A549 (cell line): ENCODE data around the gene ZNF616. TPM values are rescaled to one million over a fixed set of nuclear protein-coding genes. Genes with fewer than 3 reads are reported as not detected.

Experiments
- ATAC-seq, 2 experiments: fragments of 200-7000 bp in 1 of 2; fragments of >200 bp in 1 of 2; cut with Nextera tagmentation in 1 of 2; cut with Tn5 transposase in 1 of 2; 3 replicates each; pipeline versions ENCODE4 v1.8.0 to v1.9.1; 2018 to 2020; ENCODE audit warnings: mild to moderate bottlenecking in 1 of 2, moderate library complexity in 1 of 2
- CTCF ChIA-PET: fragments of 300-600 bp; sonication (Branson Sonifier 250); formaldehyde crosslinking; extraction: SDS; loops from one replicate; lab custom pipeline; 2021; ENCODE audit warnings: antibody characterized with exemption, inconsistent platforms; lab: Yijun Ruan, JAX
- POLR2A ChIA-PET: fragments of 350-600 bp; formaldehyde crosslinking; extraction: SDS; loops from one replicate; lab custom pipeline; 2021; ENCODE audit warnings: antibody characterized with exemption, inconsistent platforms; lab: Yijun Ruan, JAX
- DNase-seq, 2 experiments: peaks; one replicate each; pipeline versions ENCODE4 v3.0.0 to v3.0.0-alpha.2; 2011 to 2016; ENCODE audit warnings: low read depth in 1 of 2, low spot score in 1 of 2
- FAIRE-seq: peaks from 2 replicates; lab custom pipeline; 2011; peaks lifted over from hg19 to GRCh38; lab: Jason Lieb, UNC
- H3K27ac ChIP-seq, 2 experiments: fragments of >200 bp; sonication (Bioruptor Twin); formaldehyde crosslinking; 3 replicates each; pipeline ENCODE4 v1.5.1; 2016 to 2017
- H3K4me1 ChIP-seq: fragments of >200 bp; sonication (Bioruptor Twin); formaldehyde crosslinking; 3 replicates; pipeline ENCODE4 v1.6.1; 2016
- H3K4me2 ChIP-seq: fragments of >200 bp; sonication (Bioruptor Twin); formaldehyde crosslinking; 3 replicates; pipeline ENCODE4 v1.6.1; 2016
- H3K4me3 ChIP-seq: fragments of >200 bp; sonication (Bioruptor Twin); formaldehyde crosslinking; 3 replicates; pipeline ENCODE4 v1.5.1; 2016
- H3K9me3 ChIP-seq: fragments of >200 bp; sonication (Bioruptor Twin); formaldehyde crosslinking; 3 replicates; pipeline ENCODE4 v1.6.1; 2016
- BCL3 ChIP-seq: fragments of >200 bp; sonication (Bioruptor Twin); formaldehyde crosslinking; IDR thresholded peaks from 3 replicates; pipeline ENCODE4 v1.6.1; 2016
- BHLHE40 ChIP-seq: IDR thresholded peaks from 2 replicates; pipeline ENCODE4 v1.6.1; 2012; ENCODE audit warnings: low read depth, low read length, inconsistent platforms
- CHD4 ChIP-seq: fragments of 200-600 bp; sonication (generic); IDR thresholded peaks from 2 replicates; pipeline ENCODE4 v1.6.1; 2016; ENCODE audit warnings: antibody characterized with exemption, mild to moderate bottlenecking, borderline replicate concordance
- ESRRA ChIP-seq: fragments of 150-350 bp; IDR thresholded peaks from 2 replicates; pipeline ENCODE4 v1.6.1; 2014; ENCODE audit warnings: mild to moderate bottlenecking, low read length, borderline replicate concordance
- FOSB ChIP-seq: fragments of 250-450 bp; sonication (Bioruptor Pico); IDR thresholded peaks from 2 replicates; pipeline ENCODE4 v1.5.0; 2020; ENCODE audit warnings: mild to moderate bottlenecking, moderate library complexity
- GATA3 ChIP-seq: IDR thresholded peaks from 2 replicates; pipeline ENCODE4 v1.6.1; 2012; ENCODE audit warnings: borderline replicate concordance
- HES2 ChIP-seq: fragments of >200 bp; sonication (Bioruptor Twin); formaldehyde crosslinking; IDR thresholded peaks from 2 replicates; pipeline ENCODE4 v1.6.1; 2016
- HOXB5 ChIP-seq: fragments of 250-450 bp; sonication (Bioruptor Pico); IDR thresholded peaks from 2 replicates; pipeline ENCODE4 v1.5.0; 2020; ENCODE audit warnings: mild to moderate bottlenecking, moderate library complexity
- JUNB ChIP-seq: fragments of >200 bp; sonication (Bioruptor Twin); formaldehyde crosslinking; IDR thresholded peaks from 2 replicates; pipeline ENCODE4 v1.6.1; 2016
- MAZ ChIP-seq: fragments of 150-350 bp; IDR thresholded peaks from 2 replicates; pipeline ENCODE4 v1.6.1; 2014; ENCODE audit warnings: antibody characterized with exemption, low read depth, low read length, borderline replicate concordance
- MYC ChIP-seq: IDR thresholded peaks from 2 replicates; pipeline ENCODE4 v1.6.1; 2012; ENCODE audit warnings: mild to moderate bottlenecking, inconsistent platforms, low read length, improper control_type of control experiment, borderline replicate concordance
- NFE2L2 ChIP-seq: fragments of 150-350 bp; conservative IDR thresholded peaks from 2 replicates; pipeline ENCODE4 v1.6.1; 2014; ENCODE audit warnings: low read length
- NPAS2 ChIP-seq: fragments of 250-450 bp; sonication (Bioruptor Pico); IDR thresholded peaks from 2 replicates; pipeline ENCODE4 v1.8.0; 2022; ENCODE audit warnings: mild to moderate bottlenecking, moderate library complexity, borderline replicate concordance
- PHF8 ChIP-seq: fragments of 200-600 bp; sonication (generic); IDR thresholded peaks from 2 replicates; pipeline ENCODE4 v1.6.1; 2016; ENCODE audit warnings: low read depth, mild to moderate bottlenecking, antibody characterized with exemption, moderate library complexity, borderline replicate concordance
- RAD21 ChIP-seq, 2 experiments: fragments of >200 bp in 1 of 2; sonication (Bioruptor Twin) in 1 of 2; formaldehyde crosslinking in 1 of 2; IDR thresholded peaks in 1 of 2; conservative IDR thresholded peaks in 1 of 2; 2 replicates in 1 of 2; 3 replicates in 1 of 2; pipeline ENCODE4 v1.6.1; 2012 to 2018; ENCODE audit warnings: inconsistent platforms in 1 of 2
- RARB ChIP-seq: fragments of 250-450 bp; sonication (Bioruptor Pico); IDR thresholded peaks from 2 replicates; pipeline ENCODE4 v1.8.0; 2021; ENCODE audit warnings: mild to moderate bottlenecking, moderate library complexity
- RFX5 ChIP-seq: fragments of 450-650 bp; IDR thresholded peaks from 2 replicates; pipeline ENCODE4 v1.7.1; 2014; ENCODE audit warnings: antibody characterized with exemption, mild to moderate bottlenecking, moderate library complexity
- RNF2 ChIP-seq: fragments of 200-600 bp; sonication (generic); IDR thresholded peaks from 2 replicates; pipeline ENCODE4 v1.6.1; 2016; ENCODE audit warnings: low read depth, mild to moderate bottlenecking, antibody characterized with exemption, moderate library complexity, borderline replicate concordance
- TFCP2L1 ChIP-seq: fragments of 250-450 bp; sonication (Bioruptor Pico); IDR thresholded peaks from 2 replicates; pipeline ENCODE4 v1.5.0; 2021; ENCODE audit warnings: mild to moderate bottlenecking
- TP53 ChIP-seq: fragments of 250-450 bp; sonication (Bioruptor Pico); IDR thresholded peaks from 2 replicates; pipeline ENCODE4 v1.5.0; 2021; ENCODE audit warnings: mild to moderate bottlenecking, moderate library complexity
- ZC3H11A ChIP-seq: fragments of 450-650 bp; IDR thresholded peaks from 2 replicates; pipeline ENCODE4 v1.6.1; 2014; ENCODE audit warnings: antibody characterized with exemption, mild to moderate bottlenecking
- ZFP36 ChIP-seq: fragments of 450-650 bp; IDR thresholded peaks from 2 replicates; pipeline ENCODE4 v1.6.1; 2014; ENCODE audit warnings: borderline replicate concordance; ENCODE audit not compliant: partially characterized antibody
- ZNF302 ChIP-seq: fragments of 250-450 bp; sonication (Bioruptor Pico); IDR thresholded peaks from 2 replicates; pipeline ENCODE4 v1.9.0; 2021; ENCODE audit warnings: inconsistent platforms, mild to moderate bottlenecking, moderate library complexity
- ZSCAN20 ChIP-seq: fragments of 250-450 bp; sonication (Bioruptor Pico); IDR thresholded peaks from 2 replicates; pipeline ENCODE4 v1.8.0; 2022; ENCODE audit warnings: mild to moderate bottlenecking, moderate library complexity
- WGBS: methylation state at CpG from one replicate; pipeline ENCODE4 v1.1.6; 2017; ENCODE audit errors: missing lambda C conversion rate; 5-methylcytosine and 5-hydroxymethylcytosine counted together
- polyA plus RNA-seq, 4 experiments: library from polyadenylated mRNA; depleted of rRNA in 3 of 4; stranded (reverse); fragments of >200 nt; fragmentation: RNase III in 1 of 4; extraction: RNeasy Plus Mini Kit Qiagen cat#74134 plus additional on column Dnase treatment in 1 of 4; gene quantifications; 2 replicates in 3 of 4; 3 replicates in 1 of 4; pipeline ENCODE4 v1.2.3, GENCODE V29; 2011 to 2017
- TF ChIP-seq, protein P1 (sequence below): fragments of >200 bp; sonication (Bioruptor Twin); formaldehyde crosslinking; IDR thresholded peaks from 3 replicates; pipeline ENCODE4 v1.5.1; 2016
- TF ChIP-seq, protein P2 (sequence below): IDR thresholded peaks from 2 replicates; pipeline ENCODE4 v1.6.1; 2012; ENCODE audit warnings: low read depth, borderline replicate concordance
- TF ChIP-seq, protein P3 (sequence below): fragments of 150-350 bp; IDR thresholded peaks from 2 replicates; pipeline ENCODE4 v1.6.1; 2014; ENCODE audit warnings: low read depth, mild to moderate bottlenecking, low read length

Gene ZNF616
- polyA plus RNA-seq, 2 of the 4 experiments (the other 2 are of a cell fraction): 0.90 to 1.8 TPM

- Histone ChIP-seq H3K4me1 (no peaks in the 10 kb centered on the region), H3K4me3 (no peak overlapping the region), H3K9me3 (peaks cover 79% of the 10 kb centered on the region), H3K27ac (no peak overlapping the region), H3K4me2 (no peak overlapping the region)
- 89% methylated on average over 1 of the region's 1 CpG for WGBS
- TF ChIP-seq, protein P1, sequence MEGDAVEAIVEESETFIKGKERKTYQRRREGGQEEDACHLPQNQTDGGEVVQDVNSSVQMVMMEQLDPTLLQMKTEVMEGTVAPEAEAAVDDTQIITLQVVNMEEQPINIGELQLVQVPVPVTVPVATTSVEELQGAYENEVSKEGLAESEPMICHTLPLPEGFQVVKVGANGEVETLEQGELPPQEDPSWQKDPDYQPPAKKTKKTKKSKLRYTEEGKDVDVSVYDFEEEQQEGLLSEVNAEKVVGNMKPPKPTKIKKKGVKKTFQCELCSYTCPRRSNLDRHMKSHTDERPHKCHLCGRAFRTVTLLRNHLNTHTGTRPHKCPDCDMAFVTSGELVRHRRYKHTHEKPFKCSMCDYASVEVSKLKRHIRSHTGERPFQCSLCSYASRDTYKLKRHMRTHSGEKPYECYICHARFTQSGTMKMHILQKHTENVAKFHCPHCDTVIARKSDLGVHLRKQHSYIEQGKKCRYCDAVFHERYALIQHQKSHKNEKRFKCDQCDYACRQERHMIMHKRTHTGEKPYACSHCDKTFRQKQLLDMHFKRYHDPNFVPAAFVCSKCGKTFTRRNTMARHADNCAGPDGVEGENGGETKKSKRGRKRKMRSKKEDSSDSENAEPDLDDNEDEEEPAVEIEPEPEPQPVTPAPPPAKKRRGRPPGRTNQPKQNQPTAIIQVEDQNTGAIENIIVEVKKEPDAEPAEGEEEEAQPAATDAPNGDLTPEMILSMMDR: no peak
- TF ChIP-seq, protein P2, sequence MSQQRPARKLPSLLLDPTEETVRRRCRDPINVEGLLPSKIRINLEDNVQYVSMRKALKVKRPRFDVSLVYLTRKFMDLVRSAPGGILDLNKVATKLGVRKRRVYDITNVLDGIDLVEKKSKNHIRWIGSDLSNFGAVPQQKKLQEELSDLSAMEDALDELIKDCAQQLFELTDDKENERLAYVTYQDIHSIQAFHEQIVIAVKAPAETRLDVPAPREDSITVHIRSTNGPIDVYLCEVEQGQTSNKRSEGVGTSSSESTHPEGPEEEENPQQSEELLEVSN: no peak
- TF ChIP-seq BCL3 (no peak), FOSB (no peak), ZNF302 (CRISPR knock-in tag) (no peak), RAD21 (conservative IDR thresholded peaks at IDR 0.05 in 1 of 2, IDR thresholded peaks at IDR 0.05 in 1 of 2) (no peak), RFX5 (no peak), ZFP36 (no peak), NPAS2 (no peak), BHLHE40 (no peak), ZC3H11A (no peak), HES2 (no peak), TFCP2L1 (no peak), RARB (no peak), HOXB5 (CRISPR knock-in tag) (no peak), PHF8 (no peak)
- TF ChIP-seq, protein P3, sequence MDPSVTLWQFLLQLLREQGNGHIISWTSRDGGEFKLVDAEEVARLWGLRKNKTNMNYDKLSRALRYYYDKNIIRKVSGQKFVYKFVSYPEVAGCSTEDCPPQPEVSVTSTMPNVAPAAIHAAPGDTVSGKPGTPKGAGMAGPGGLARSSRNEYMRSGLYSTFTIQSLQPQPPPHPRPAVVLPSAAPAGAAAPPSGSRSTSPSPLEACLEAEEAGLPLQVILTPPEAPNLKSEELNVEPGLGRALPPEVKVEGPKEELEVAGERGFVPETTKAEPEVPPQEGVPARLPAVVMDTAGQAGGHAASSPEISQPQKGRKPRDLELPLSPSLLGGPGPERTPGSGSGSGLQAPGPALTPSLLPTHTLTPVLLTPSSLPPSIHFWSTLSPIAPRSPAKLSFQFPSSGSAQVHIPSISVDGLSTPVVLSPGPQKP: no peak
- DNase-seq (no peak), ATAC-seq (no peak), FAIRE-seq (no peak)
- POLR2A ChIA-PET: no interaction called here
- CTCF ChIA-PET: interaction anchor here (1.1 kb wide), 1 partner anchor 10 kb away, joined by 4 read pairs; no protein-coding TSS in a partner anchor
Measured at GRCh38 chr19:52172347-52172746, 32.6 kb upstream of the ZNF616 start.

DNA sequence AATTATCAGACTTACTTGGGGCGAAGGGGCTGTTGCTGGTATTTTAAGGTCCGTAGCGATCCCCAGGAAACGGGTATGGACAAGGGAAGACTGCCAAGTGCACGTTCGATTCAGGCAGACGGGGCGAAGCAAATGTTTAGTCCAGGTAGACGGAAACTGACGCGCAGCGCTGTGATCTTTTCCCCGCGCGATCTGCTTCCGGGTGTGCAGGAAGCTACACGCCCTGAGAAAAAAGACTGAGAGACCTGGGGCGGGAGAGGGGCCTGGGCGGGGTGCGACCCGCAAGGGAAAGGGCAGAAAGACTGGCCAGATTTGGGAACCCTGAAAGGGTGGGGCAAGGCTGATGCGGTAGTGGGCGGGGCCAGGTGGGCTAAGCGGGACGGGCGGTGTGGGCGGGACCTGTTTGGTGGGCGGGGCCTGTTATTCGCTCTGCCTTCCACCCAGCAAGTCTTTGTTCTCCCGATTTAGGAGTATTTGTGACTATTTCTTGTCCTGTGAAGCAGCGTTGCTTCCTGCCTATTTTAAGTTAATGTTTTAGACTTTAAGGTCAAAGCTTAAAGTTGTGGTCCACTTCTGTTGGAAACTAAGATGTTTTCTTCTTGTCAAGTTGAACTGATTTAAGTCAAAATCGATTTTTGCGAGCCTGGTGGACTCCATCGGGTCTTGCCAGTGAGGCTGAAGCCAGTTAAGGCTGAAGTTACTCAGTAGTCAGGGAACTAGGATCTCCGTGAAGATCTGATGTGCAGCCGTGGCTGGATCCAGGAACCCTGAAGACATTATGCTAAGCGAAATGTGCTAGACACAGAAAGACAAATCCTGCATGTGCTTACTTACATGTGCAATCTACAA lies 31.8 kb upstream of the ZNF616 start, which contains the start of gene ZNF836:
Gene ZNF836 (minus strand): TSS at position 301 of the 849 bp plus-strand sequence. CDS start 3,549 bp downstream, outside the sequence.
- ChIA-PET CTCF (no interaction called here), POLR2A (no interaction called here)
- H3K4me2 ChIP-seq: peak within 1 kb of the TSS; percentile 80
- H3K9me3 ChIP-seq: peaks cover 78% of the 10 kb centered on the region
- DNase-seq: peak; percentile 54 to 69
- WGBS: 17% methylated on average over 32 of the region's 37 CpGs
- no peaks in the 10 kb centered on the region for H3K4me1 ChIP-seq
- FAIRE-seq: no peak
- peak within 1 kb of the TSS; percentile 56 to 70 for H3K27ac ChIP-seq
- TF ChIP-seq MYC (no peak), CHD4 (no peak), NFE2L2 (no peak), GATA3 (no peak), TP53 (CRISPR knock-in tag) (no peak), JUNB (no peak), ZNF302 (CRISPR knock-in tag) (no peak), RNF2 (no peak), ESRRA (no peak), MAZ (no peak), ZSCAN20 (CRISPR knock-in tag) (no peak)
- peak; percentile 86 to 93 for ATAC-seq
- H3K4me3 ChIP-seq: peak within 1 kb of the TSS; percentile 58
